Measurements from ENCODE around the gene KDM4C.
"Not testable (repeated sequence)": the region's sequence is repeated elsewhere in the genome, so short reads cannot be mapped to it uniquely, and the experiment has no call there.

Gene KDM4C

GRCh38 chr9:6946583-6947166 is 188.9 kb downstream of the KDM4C start:
- TF ChIP-seq, protein P1, sequence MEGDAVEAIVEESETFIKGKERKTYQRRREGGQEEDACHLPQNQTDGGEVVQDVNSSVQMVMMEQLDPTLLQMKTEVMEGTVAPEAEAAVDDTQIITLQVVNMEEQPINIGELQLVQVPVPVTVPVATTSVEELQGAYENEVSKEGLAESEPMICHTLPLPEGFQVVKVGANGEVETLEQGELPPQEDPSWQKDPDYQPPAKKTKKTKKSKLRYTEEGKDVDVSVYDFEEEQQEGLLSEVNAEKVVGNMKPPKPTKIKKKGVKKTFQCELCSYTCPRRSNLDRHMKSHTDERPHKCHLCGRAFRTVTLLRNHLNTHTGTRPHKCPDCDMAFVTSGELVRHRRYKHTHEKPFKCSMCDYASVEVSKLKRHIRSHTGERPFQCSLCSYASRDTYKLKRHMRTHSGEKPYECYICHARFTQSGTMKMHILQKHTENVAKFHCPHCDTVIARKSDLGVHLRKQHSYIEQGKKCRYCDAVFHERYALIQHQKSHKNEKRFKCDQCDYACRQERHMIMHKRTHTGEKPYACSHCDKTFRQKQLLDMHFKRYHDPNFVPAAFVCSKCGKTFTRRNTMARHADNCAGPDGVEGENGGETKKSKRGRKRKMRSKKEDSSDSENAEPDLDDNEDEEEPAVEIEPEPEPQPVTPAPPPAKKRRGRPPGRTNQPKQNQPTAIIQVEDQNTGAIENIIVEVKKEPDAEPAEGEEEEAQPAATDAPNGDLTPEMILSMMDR (IDR thresholded peaks at IDR 0.05): no peak
- peaks cover 0 to 17% (median 5%) of the 10 kb centered on the region in 4 donors for H3K4me1 ChIP-seq
- H3K36me3 ChIP-seq: no peaks in the 10 kb centered on the region
- H3K27ac ChIP-seq: no peak overlapping the region
- intact Hi-C loops (cut with DNase I; ENCODE audit: low total_unique reads): no loop called here
- no peaks in the 10 kb centered on the region for H3K27me3 ChIP-seq
- H3K9me3 ChIP-seq: no peaks in the 10 kb centered on the region
- no peak for DNase-seq
- no peak overlapping the region for H3K4me3 ChIP-seq

DNA sequence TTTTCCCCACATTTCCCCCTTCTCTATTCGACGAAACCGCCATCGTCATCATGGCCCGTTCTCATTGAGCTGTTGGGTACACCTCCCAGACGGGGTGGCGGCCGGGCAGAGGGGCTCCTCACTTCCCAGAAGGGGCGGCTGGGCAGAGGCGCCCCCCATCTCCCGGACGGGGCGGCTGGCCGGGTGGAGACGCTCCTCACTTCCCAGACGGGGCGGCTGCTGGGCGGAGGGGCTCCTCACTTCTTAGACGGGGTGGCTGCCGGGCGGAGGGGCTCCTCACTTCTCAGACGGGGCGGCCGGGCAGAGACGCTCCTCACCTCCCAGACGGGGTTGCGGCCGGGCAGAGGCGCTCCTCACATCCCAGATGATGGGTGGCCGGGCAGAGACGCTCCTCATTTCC is 191.1 kb downstream of the KDM4C start:
- H3K36me3 ChIP-seq; intact Hi-C loops (cut with DNase I; ENCODE audit: low total_unique reads): not testable (repeated sequence)

DNA sequence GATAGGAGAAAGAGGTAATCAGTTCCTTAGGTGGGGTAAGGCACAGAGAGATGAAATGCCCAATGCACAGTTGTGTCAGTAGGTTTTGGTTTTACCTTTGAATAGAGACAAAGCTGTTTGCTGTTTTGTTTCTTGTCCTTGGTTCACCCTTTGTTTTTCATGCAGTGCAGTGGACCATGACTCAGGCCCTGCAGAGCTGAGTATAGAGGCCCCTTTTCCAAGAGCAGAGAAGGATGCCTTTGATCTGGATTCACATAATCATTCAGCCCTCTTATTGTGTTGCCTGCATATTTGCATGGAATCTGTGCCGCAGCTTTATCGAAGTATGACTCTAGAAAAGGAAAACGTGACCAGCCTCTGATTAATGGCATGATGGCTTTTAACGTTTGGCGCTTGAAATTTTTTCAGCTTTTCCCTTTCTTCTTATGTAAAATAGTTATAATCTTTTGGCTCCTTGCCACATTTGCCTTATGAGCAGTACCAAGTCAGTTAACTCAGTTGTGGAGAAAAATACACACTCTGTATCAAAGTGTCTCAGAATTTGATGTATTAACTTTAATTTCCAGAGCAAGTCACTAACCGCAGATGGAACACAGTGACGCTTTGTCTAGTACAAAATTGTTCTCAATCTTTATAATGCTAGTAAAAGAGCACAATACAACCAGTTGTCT is 197.6 kb downstream of the KDM4C start:
- H3K4me3 ChIP-seq: no peak overlapping the region
- no peak overlapping the region for H3K27ac ChIP-seq
- no peaks in the 10 kb centered on the region for H3K27me3 ChIP-seq
- no peak for DNase-seq
- H3K36me3 ChIP-seq: peaks cover 0 to 4% (median 0%) of the 10 kb centered on the region in 3 donors
- peaks cover 0 to 5% (median 2%) of the 10 kb centered on the region in 4 donors for H3K4me1 ChIP-seq
- intact Hi-C loops (cut with DNase I; ENCODE audit: low total_unique reads): no loop called here
- TF ChIP-seq, protein P1 (IDR thresholded peaks at IDR 0.05): no peak
- no peaks in the 10 kb centered on the region for H3K9me3 ChIP-seq

More for the DNA sequence above, 191.1 kb downstream of the KDM4C start:
- not testable (repeated sequence) for H3K27me3 ChIP-seq, H3K4me3 ChIP-seq, H3K9me3 ChIP-seq, H3K27ac ChIP-seq, DNase-seq
- H3K4me1 ChIP-seq: peaks cover 0 to 12% (median 6%) of the 10 kb centered on the region in 4 donors

DNA sequence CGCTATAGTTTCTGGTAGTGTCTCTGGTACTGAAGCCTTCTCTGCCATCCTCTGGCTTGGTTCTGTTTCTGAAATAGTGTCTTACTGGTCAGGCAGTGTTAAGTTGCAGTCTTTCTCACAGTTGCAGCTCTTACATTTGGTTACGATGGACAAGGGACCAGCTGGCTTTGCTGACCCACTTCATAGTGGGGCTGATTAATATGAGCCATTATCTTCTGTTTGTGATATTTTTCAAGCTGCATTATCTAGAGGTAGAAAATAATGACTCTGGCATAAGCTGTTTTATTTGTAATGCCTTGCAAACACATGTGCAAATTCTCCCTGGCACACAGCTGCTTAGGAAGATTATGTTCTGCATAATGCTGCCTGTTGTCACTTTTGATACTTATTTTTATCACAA is 199.1 kb downstream of the KDM4C start:
- H3K4me1 ChIP-seq: peaks cover 0 to 5% (median 2%) of the 10 kb centered on the region in 4 donors
- no peak for DNase-seq
- TF ChIP-seq, protein P1 (IDR thresholded peaks at IDR 0.05): no peak
- intact Hi-C loops (cut with DNase I; ENCODE audit: low total_unique reads): no loop called here
- no peak overlapping the region for H3K27ac ChIP-seq
- no peak overlapping the region for H3K4me3 ChIP-seq
- H3K36me3 ChIP-seq: peaks cover 0 to 5% (median 0%) of the 10 kb centered on the region in 3 donors
- H3K27me3 ChIP-seq: no peaks in the 10 kb centered on the region
- H3K9me3 ChIP-seq: no peaks in the 10 kb centered on the region

- Histone ChIP-seq H3K4me3 (no peak overlapping the region), H3K36me3 (peaks cover 0 to 5% (median 0%) of the 10 kb centered on the region in 3 donors), H3K9me3 (no peaks in the 10 kb centered on the region), H3K4me1 (peaks cover 0 to 4% (median 0%) of the 10 kb centered on the region in 4 donors), H3K27ac (no peak overlapping the region), H3K27me3 (no peaks in the 10 kb centered on the region)
- DNase-seq: no peak
- TF ChIP-seq, protein P1 (IDR thresholded peaks at IDR 0.05): no peak
- intact Hi-C loops (cut with DNase I; ENCODE audit: low total_unique reads): no loop called here
Observed at GRCh38 chr9:6959270-6960000, 201.7 kb downstream of the KDM4C start.

DNA sequence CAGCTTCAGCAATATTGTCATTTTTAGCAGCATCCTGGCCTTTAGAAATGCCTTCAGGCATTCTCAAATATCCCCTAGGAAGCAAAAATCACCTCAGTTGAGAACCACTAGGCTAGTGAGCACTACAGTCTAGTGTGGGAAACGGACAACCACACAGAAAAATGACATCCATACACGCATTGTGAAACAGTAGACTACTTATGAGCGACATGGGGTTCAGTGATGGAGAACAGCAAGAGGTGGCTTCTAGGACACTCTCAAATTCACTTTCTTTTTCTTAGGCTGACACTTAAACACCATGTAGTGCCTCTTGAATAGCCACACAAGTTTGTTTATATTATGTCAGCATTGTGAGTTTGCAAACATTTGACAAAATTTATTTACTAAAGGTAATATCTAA is 203.0 kb downstream of the KDM4C start:
- DNase-seq: no peak
- intact Hi-C loops (cut with DNase I; ENCODE audit: low total_unique reads): no loop called here
- H3K27ac ChIP-seq: no peak overlapping the region
- TF ChIP-seq, protein P1 (IDR thresholded peaks at IDR 0.05): no peak
- no peaks in the 10 kb centered on the region for H3K4me1 ChIP-seq
- H3K36me3 ChIP-seq: peaks cover 0 to 5% (median 0%) of the 10 kb centered on the region in 3 donors
- no peaks in the 10 kb centered on the region for H3K27me3 ChIP-seq
- H3K9me3 ChIP-seq: no peaks in the 10 kb centered on the region
- no peak overlapping the region for H3K4me3 ChIP-seq
